Stimulated activated CD4-positive, alpha-beta T cell treated with anti-CD3 and anti-CD28 coated beads, TNF-alpha, amount 100 ng/mL, for 24 hours (primary cell): ENCODE measurements around the gene CDC25B.

Experiments used
- DNase-seq, 3 experiments: peaks; one replicate each; pipeline ENCODE4 v3.0.0-alpha.2; 2020; ENCODE audit warnings: low read depth in 3 of 3

CDC25B gene

DNA sequence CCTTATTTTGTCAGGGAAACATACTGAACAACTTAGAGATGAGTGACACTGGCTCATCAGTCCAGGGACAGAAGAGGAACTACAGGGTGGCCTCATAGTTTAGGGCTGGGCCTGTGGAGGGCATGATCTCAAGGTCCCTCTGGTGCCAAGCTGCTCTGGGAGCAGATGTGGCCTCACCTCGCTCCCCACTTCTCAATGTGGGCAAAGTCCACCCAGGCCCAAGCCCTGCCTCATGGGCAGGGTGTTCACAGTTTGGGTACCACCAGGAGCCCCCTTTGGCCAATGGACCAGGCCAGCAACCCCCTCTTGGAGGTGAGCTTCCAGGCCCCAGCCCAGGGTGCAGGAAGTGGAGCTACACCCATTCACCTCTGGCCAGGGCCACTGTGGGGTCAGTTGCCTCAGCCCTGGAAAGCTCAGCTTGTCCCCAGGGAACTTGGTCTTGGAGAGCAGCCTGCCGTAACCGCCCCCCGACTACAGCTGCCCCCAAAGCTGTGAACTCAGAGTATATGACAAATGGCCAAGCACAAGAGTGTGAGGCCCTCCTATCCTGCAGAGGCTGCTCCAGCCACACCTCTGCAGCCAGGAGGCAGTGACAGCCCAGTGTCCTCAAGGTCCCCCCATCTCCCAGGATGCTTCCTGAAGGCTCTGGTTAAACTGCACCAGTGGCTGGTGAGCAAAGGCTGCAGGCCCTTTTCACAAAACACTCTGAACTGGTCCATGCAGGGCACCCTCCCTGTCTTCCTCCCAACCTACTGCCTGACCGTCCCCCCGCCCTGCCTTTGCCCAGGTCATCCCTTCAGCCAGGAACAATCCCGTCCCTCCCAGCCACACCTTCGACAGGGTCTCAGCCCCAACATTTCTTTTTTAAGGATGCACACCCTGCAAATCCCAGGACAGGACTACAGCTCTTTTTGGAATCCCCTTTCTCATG, 32.2 kb upstream of the CDC25B start:
- DNase-seq = no peak

DNA sequence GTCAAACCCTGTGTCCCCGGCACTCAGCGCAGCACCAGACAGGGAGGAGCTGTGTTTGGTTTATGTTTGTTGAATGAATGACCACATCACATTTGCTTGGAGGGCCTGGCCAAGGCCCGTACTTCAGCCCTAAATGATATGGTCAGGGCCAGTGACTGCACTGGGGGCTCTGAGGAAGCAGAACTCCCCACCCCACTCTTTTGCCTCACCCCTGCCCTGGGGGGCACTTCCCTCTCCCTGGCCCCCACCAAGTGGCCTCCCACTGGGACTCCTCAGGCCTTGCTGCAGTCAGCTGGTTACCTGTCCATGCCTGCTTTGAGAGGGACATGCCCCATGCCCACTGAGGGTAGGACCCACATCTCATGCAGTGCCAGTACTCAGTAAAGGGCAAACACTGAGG, 31.5 kb upstream of the CDC25B start:
- DNase-seq = no peak

DNA sequence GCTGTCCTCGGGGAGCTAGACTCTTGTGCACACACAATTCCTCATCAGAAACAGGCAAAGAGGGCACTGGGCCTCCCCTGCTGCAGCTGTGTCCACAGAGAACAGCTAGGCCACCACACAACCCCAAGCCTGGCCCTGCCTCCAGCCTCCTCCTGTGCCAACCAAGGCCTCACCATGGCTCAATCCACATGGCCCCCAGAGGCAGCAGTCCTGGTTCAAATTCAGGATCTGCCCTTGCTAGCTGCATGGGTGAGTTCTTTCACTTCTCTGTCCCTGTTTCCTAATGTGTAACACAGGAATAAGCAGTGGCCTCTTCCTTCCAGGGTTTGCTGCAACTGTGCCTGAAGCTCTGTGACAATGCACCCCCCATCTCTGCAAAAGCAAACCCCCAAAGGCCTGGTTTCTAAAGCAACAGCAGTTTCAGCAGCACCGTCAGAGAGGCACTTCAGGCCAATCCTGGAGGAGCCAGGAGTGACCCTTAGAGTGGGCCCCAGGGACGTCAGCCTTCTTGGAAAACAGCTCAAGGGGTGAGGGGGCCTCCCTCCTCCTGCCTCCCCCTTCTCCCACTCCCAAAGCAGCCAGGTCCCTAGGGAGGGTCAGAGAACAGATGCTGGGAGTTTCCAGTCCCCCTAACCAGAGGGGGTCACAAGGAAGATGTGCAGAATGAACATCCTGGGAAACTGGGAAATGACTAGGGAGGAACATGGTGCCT, 30.8 kb upstream of the CDC25B start:
- DNase-seq = no peak

GRCh38 chr20:3766422-3767109, 29.5 kb upstream of the CDC25B start:
- DNase-seq = no peak

DNA sequence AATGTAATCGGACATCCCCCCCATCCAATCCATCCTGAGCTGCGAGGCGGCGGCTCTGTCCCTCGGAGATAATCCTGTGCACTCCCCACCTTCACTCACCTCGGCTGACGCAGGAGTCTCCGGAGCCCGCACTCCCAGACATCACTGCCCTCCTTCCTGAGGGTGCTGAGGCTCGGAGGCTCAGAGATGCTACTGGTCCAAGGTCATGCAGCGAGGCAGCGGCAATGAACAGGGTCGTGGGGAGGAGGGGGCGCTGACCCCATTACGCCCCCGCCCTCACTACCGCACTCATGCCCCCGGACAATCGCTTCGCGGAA, 29.0 kb upstream of the CDC25B start:
- no peak for DNase-seq

GRCh38 chr20:3767427-3768341, 28.4 kb upstream of the CDC25B start, which contains the start of gene ADISSP:
TSS of gene ADISSP (minus strand) at chr20:3767753. CDS start at chr20:3760100, 7,653 bp downstream.
- peak; percentile 92 to 98 (median 95) for DNase-seq

DNA sequence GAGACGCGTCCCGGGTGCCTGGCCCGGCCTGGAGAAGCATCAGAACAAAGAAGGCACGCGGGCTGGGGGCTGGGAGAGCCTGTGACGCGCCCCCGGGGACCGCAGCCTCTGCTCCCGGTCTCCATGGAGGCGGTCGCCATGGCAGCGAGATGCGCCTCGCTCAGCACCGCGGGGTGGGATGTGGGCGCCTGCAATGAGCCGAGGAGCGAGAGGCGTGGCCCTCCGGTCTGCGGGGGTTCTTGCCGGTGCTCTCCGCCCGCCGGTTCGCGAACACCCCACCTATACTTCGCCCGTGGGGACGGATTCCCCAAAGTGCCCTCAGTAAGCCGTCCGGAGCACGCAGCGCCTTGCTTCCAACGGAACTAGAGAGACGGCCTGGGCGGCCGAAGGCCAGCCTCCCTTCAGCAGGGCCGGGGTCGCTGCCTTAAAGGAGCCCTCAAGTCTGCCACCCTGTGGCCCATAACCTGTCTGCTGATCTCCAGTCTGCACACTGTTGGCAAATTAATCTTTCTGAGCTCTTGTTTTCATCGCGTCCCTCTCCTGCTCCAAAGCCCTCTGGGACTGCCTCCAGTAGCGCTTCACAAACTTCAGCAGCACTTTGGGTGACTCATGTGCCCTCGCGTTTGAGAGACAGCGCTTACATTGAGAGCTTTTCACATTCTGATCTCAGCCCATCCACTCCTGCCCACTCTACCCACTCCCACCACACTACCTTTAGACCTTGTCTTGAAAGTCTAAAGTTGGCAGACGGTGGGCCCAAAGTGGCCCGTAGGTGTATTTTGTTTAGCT, 27.6 kb upstream of the CDC25B start:
- DNase-seq = peak; percentile 57 to 76 (median 60)

DNA sequence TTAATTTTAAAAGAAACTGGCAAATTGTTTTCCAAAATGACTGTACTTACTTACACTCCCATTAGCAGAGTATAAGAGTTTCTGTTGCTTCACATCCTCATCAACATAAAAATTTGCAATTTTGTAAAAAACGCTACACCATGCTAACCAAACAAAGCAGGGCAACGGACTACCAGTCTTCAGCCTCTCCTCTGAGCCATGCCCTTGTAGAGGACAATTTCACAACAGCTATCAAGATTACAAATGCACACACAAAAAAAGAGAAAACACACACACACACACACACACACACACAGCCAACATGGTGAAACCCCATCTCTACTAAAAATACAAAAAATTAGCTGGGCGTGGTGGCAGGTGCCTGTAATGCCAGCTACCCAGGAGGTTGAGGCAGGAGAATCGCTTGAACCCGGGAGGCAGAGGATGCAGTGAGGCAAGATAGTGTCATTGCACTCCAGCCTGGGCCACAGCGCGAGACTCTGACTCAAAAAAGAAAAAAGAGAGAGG, 24.5 kb upstream of the CDC25B start:
- DNase-seq = no peak

- no peak for DNase-seq
Observed at GRCh38 chr20:3775457-3776108, 20.5 kb upstream of the CDC25B start.

GRCh38 chr20:3777381-3777715, 18.8 kb upstream of the CDC25B start:
- no peak for DNase-seq

GRCh38 chr20:3777716-3778629, 18.1 kb upstream of the CDC25B start:
- DNase-seq = peak in 1 of 3 experiments; percentile 57

DNA sequence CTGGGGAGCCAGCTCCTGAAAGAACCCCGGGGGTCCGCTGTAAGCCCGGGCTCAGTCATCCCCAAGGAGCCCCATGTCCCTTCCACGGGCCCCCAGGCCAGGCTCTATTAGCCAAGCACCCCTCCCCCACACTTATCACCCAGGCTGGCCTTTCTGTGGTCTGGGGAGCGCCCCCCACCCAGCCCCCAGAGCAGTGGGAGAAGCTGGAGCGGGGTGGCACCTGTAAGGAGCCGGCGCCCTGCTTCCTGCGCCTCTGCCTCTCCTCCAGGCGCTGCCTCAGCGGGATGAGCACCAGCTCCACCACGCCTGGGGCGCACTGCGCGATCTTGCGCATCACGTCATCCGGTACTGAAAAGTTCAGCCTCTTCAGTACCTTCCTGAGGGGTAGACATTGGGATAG, 17.1 kb upstream of the CDC25B start:
- no peak for DNase-seq

GRCh38 chr20:3781153-3781910, 14.8 kb upstream of the CDC25B start, which contains the start of gene SPEF1:
TSS of gene SPEF1 (minus strand) at chr20:3781448. CDS start at chr20:3781287, 161 bp downstream.
- peak in 1 of 3 experiments; percentile 44 for DNase-seq

DNA sequence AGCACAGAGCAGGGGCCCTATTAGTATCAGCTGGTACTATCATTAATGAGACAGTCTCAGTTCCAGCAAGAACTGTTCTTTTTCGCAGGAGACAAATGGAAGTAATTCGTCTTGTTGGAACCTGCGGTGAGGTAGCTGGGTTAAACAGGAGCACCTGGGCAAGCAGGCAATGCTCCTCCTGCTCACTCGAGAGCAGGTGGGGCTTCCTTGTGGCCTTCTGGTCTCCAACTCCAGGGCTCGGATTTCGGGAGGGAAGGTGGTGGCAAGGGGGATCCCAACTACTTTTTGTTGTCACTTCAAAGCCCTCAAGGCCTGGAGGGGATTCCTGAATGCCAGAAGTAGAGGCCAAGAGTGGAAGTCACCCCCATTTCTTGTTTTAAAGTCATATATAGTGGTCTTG, 13.5 kb upstream of the CDC25B start:
- DNase-seq = no peak

- DNase-seq = no peak
Observed at GRCh38 chr20:3783068-3783489, 13.0 kb upstream of the CDC25B start.

DNA sequence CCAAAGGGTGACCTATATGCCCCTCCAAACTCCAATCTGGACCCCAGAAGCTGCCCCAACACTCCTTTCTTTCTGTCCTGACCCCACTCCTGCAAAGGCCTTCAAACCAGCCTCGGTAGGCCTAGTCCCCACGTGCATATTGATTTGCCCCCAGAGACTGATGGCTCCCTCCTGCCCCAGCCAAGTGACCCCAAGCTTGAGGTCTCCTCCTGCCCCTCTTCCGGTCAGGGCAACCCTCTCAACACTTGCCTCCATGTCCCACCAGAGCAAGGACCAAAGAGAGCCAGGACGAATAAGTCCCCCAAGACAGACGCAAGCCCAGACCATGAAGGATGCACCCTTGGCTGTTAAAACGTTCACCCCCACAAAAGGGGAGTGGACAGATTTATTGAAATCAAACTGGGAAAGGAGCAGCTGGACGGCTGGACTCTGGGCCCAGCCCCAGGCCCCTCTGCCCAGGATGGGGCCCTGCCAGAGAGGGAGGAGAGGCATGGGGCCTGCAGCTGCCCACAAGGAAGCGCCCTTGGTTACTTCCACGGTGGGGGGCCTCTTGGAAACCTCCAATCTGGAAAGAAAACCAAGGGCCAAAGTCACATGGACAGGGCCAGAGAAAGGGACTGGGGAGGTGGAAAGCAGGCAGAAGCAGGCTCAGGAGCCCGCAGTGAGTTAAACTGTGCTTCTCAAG, 12.5 kb upstream of the CDC25B start:
- DNase-seq = no peak

DNA sequence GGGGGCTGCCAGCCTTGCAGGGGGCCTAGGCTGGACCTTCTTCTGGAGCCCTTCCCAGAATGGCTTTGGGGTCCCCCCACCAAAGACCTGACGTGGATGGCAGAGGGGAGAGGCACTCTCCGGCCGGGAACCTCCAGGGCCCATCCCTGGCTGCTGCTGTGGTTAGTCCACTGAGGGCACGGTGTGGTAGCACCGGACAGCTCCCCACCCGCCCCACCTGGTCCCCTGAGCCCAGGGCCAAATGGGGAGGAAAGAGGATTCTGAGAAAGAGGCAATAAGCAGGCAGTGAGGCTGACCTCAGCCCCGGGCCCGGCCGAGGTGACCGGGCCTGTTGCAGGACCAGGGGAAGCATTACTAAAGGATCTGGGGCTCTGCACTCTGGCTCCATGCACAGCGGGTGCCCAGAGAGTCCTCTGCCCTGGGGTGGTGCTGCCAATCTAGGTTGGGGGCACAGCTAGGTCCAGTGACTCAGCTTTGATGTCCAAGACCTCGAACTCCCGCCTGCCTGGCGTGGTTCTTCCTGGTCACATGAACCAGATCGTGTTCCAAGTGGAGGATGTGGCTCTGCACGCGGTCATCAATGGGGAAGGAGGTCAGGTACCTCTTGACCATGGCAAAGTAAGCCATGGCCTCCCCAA, 11.8 kb upstream of the CDC25B start:
- DNase-seq = no peak
